GM06990 (cell line): ENCODE measurements around the gene PLA2G4A.

Source experiments
- DNase-seq: peaks from one replicate; pipeline ENCODE4 v3.0.0-alpha.2; 2011; ENCODE audit not compliant: insufficient read length; ENCODE audit errors: extremely low read depth
- H3K27me3 ChIP-seq: replicated peaks from 2 replicates; pipeline ENCODE4 v1.6.0; 2011; ENCODE audit warnings: low read length; ENCODE audit not compliant: control insufficient read depth, insufficient read depth
- H3K36me3 ChIP-seq: 2 replicates; pipeline ENCODE4 v1.5.1; 2011; ENCODE audit warnings: low read length; ENCODE audit not compliant: control insufficient read depth, insufficient read depth
- H3K4me3 ChIP-seq: replicated peaks from 2 replicates; pipeline ENCODE4 v1.5.1; 2011; ENCODE audit warnings: low read depth, mild to moderate bottlenecking, control low read depth, low read length
- CTCF ChIP-seq: IDR thresholded peaks from 2 replicates; pipeline ENCODE4 v1.5.1; 2011; ENCODE audit warnings: low read length, control low read depth, mild to moderate bottlenecking, inconsistent platforms; ENCODE audit not compliant: insufficient read depth, poor library complexity, severe bottlenecking

PLA2G4A gene

GRCh38 chr1:186993996-186994395 is 165.2 kb downstream of the PLA2G4A start:
- Histone ChIP-seq H3K4me3 (no peak overlapping the region), H3K36me3 (no peaks in the 10 kb centered on the region), H3K27me3 (no peaks in the 10 kb centered on the region)
- TF ChIP-seq CTCF: no peak
- DNase-seq: no peak

- Histone ChIP-seq H3K36me3 (no peaks in the 10 kb centered on the region), H3K4me3 (no peak overlapping the region), H3K27me3 (no peaks in the 10 kb centered on the region)
- DNase-seq: no peak
- TF ChIP-seq CTCF: no peak
Measured at GRCh38 chr1:186994897-186995296, 166.1 kb downstream of the PLA2G4A start.

GRCh38 chr1:186996816-186997215 is 168.1 kb downstream of the PLA2G4A start:
- Histone ChIP-seq H3K27me3 (no peaks in the 10 kb centered on the region), H3K36me3 (no peaks in the 10 kb centered on the region), H3K4me3 (no peak overlapping the region)
- TF ChIP-seq CTCF: no peak
- DNase-seq: no peak

GRCh38 chr1:186997877-186998276 is 169.1 kb downstream of the PLA2G4A start:
- no peak for TF ChIP-seq CTCF
- DNase-seq: no peak
- Histone ChIP-seq H3K36me3 (no peaks in the 10 kb centered on the region), H3K4me3 (no peak overlapping the region), H3K27me3 (no peaks in the 10 kb centered on the region)

- Histone ChIP-seq H3K4me3 (no peak overlapping the region), H3K36me3 (no peaks in the 10 kb centered on the region; the same call in 1 of the 2 replicates), H3K27me3 (no peaks in the 10 kb centered on the region)
- no peak for DNase-seq
- TF ChIP-seq CTCF: no peak
Measured at GRCh38 chr1:186999506-186999905, 170.8 kb downstream of the PLA2G4A start.

GRCh38 chr1:187001198-187001889 is 172.6 kb downstream of the PLA2G4A start:
- H3K27me3 ChIP-seq: no peaks in the 10 kb centered on the region
- TF ChIP-seq CTCF: no peak
- DNase-seq: no peak
- no peaks in the 10 kb centered on the region; the same call in 1 of the 2 replicates for H3K36me3 ChIP-seq
- H3K4me3 ChIP-seq: no peak overlapping the region
